NCI-H146 treated with DMSO at 0.1 percent for 48 hours (cell line): ENCODE results near the gene SS18L1.
"Not testable (repeated sequence)": the region's sequence is repeated elsewhere in the genome, so short reads cannot be mapped to it uniquely, and the experiment has no call there.

ENCODE experiments used
- DNase-seq: peaks from one replicate; lab custom pipeline; 2025; ENCODE audit not compliant: unreplicated experiment; lab: John Stamatoyannopoulos, UW

The SS18L1 gene

DNA sequence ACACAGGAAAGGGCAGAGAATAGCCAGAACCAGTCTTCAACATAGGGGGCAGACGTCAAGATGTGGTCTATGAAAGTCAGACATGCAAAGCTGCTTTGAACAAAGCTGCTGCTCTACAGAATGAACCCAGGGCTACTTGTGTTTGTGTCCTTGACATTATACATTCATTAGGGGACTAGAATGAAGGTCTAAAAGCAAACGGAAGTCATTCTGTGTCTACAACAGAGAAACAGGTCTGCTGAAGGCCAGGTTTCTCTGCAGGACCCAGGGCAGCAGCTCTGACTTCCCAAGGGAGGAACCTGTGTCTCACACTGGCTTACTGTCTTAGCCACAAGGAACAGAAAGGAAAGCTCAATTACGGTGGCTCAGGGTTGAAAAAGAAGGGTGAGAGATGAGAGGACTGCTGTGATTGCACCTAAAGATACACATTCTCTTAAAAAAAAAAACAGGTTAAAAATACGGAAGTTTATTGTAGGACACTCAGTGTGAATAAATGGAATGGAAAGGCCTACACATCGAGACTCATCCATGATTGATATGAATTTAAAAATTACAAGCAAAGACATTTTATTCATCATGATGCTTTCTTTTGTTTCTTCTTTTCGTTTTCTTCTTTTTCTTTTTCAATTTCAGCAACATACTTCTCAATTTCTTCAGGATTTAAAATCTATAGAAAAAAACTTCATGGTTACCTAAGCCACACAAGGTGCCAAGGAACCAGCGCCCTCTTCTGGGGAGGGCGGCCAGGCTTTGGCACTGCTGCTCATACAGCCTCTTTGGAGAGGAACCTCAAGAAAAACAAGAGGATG lies 7.1 kb upstream of the SS18L1 start:
- peak; percentile 18 for DNase-seq

DNA sequence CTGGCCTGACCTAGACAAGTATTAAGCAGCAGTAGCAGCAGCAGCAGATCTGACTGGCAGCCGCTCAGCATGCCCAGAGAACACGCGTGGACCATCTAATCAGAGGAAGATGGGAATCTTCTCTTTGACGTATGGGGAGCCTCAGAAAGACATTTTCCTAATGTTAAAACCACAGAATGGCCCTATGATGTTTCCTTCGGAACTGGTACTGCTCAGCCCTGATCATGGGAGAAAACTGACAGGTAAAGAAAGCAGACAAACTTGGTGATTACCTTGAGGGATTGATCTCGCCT lies 6.5 kb upstream of the SS18L1 start:
- no peak for DNase-seq

DNA sequence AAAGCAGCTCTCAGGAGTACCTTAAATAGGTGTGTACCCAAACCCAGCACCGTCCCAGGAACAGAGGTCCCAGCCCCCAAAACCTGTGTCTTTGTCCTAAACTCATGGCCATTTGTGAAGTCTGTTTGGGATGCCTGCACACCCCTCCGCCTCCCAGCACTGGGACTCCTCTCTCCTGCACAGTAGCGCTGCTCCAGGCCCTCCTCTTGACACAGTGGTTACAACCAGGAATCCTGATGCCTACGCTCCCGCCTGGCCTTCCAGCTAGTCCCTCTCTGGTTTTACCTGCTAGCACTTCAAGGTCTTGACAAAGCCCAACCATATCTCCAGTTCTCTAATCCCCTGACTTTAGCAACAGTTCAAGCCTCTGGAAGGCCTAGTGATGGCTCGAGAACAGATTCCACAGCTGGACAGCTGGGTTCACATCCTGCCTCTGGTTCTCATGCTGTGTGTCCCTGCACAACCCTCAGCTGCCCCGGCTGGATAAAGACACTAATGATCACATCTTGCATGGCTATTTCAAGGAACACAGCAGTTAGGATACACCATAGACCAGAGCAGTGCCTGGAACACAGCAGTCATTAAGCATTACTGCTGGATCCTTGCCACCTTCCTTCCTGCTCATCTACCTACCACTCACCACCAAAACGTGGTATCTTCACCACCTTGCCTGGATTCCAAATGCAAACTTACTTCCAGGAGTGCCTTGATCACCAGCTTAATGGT lies 5.9 kb upstream of the SS18L1 start:
- DNase-seq = no peak

DNA sequence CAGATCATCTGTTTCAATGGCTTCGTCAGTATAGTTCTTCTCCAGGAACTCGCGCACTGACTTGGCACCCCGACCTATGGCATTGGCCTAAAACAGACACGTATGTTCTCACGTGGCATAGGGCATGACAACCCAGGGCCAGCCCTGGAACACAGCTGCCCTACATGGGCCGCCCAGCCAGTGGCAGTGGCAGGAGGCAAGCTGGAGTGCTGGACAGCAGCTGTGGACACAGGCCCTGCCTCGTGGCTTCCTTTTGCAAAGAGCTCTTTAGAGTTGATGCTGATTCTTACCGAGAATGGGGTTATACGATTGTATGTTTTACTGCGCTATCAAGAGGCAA lies 5.4 kb upstream of the SS18L1 start:
- DNase-seq = no peak

DNA sequence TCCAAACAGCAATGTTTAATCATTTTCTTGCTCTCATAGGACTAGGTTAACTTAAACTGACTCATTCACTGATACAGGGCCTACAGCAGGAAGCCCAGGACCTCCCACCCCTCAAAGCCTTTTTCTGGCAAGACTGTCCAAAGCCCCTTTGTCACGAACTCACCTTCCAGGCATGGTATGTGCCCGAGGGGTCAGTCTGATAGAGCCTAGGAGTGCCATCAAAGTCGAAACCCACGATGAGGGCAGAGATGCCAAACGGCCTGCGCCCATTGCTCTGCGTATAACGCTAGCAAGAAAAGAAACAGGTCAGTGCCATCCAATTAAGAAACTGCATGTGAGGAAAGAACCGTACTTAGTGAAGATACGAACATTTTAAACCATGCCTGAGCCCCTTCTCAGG lies 4.7 kb upstream of the SS18L1 start:
- DNase-seq = no peak

DNA sequence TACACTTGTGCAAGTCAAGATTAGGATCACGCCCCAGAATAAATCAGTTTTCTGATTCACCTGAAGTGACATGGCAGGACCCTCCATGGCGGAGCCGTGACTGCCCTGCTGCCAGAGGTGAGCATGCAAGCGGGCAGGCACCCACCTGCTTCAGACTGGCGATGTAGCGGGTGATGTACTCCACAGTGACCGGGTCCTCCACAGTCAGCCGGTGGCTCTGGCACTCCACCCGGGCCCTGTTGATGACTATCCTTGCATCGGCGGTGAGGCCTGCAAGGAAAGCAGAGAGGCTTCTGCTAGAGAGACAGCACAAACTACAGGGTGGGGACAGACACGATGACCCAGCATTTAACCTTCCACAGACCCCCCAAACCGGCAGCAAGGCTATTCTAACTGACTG lies 3.9 kb upstream of the SS18L1 start:
- DNase-seq = no peak

DNA sequence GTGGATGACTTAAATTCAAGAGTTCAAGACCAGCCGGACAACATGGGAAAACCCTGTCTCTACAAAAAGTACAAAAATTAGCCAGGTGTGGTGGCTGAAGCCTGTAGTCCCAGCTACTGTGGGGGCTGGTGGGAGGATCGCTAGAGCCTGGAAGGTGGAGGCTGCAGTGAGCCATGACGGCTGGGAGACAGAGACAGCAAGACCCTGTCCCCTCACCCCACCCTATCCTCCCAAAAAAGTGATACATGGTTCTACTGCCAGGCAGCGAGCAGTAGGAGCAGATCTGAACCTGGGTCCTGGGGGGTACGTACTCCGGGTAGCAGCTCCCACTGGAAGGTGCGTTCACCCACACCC lies 2.5 kb upstream of the SS18L1 start:
- DNase-seq = no peak

DNA sequence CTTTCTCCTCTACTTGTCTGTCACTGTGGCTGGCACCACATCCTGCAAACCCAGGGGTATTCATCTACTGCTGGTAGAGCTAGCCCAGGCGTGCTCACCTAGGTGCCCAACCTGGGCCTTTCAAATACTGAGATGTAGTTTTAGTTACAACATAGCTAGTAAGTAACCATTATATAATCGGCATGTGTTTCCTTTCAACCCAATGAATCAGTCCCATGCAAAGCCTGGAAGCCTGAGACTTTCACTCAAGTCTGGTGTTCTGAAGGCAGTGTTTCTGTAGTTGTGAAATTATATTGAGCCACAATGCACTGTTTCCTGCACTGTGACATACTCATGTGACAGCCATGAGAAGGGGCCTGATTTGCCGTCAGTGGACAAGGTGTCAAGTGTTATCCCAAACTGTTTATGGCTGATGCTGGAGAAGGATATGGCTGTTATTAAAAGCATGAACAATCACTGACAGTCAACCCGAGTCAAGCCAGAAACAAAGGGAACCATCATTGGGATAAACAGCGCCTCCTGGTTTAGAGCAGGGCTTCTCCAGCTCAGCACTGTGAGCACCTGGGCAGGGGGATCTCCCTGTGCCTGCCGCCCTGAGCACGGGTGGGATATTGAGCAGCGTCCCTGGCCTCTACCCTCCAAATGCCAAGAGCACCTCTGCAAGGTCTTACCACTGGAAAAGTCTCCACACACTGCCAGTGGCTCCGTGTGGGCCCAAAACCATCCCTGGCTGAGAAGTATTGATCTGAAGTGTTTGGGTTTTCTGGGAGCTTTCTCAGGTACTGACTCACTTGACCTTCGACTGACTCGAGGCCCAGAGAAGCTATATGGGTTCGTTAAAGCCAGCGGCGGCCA lies 1.9 kb upstream of the SS18L1 start:
- DNase-seq = no peak

DNA sequence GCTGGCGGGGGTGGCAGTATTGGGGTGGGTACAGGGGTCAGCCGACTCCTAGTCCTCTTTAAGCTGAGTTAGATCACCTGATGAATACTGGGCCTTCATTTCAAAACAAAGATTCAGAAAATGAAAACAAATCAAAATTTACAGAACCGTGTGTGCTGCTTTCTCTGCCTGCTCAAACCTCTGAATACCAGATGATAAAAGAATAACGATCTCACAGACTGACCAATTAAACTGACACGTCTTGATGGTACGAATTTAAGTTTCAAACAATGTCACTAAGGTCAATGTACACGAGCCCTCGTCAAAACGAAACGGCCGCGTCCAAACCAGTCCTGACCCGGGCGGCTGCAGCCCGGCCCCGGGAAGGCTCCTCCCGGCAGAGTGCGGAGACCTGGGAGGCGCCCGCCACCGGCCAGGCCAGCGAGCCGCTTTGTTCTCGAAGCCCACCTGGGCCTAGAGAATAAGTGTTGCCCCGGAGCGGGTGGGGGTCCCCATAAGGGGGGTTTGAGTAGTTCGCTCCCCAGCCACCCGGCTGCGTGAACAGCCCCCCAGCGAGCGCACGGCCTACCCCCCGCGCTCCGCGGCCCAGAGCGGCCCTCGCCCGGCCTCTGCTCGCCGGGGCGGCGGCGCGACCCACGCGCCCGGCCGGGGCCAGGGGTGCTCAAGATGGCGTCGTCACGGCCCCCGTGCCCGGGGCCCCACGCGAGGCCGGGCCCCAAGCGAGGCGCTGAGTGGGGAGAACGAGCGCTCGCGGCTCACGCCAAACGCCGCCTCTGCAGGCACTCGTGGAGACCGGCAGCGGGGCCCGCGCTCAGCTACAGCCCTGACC lies 1.1 kb upstream of the SS18L1 start:
- DNase-seq = no peak

DNA sequence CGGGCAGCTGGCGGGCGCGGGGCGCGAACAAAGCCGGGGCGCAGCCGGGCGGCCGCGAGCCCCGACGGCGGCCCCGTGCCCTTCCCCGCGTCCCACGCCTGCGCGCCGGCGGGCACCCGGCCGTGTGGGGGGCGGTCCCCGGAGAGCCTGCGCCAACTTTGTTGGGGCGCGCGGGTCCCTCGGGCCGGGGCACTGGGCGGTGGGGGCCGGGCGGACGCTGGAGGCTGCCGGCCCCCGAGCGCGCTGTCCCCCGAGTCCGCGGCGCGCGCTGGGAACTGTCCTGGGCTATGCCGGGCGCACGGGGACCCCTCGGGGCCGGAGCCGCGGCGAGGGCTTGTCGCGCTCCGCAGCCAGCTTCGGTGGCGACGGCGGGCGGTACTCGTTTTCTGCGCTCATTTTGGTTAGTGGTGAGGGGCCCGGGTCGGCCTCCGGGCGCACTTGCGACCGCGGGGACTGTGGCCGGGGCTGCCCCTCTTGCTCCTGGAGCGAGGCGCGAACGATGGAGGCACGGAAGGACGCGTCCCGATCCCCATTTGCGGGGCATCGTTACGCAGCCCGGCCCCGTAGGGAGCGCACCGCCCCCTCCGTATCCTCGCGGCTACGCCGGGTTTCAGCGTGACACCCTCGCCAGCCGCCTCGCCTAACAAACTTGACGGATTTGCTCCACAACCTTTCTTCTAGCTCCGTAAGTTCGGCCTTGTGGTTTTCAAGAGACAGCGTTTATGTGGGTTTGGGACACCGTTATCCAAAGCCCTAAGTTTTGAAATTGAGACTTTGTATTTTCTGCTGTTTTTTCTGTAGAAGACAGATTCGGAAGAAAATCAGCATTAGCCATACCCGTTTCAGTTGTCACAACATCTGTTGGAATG lies 622 bp downstream of the SS18L1 start:
- DNase-seq = no peak

DNA sequence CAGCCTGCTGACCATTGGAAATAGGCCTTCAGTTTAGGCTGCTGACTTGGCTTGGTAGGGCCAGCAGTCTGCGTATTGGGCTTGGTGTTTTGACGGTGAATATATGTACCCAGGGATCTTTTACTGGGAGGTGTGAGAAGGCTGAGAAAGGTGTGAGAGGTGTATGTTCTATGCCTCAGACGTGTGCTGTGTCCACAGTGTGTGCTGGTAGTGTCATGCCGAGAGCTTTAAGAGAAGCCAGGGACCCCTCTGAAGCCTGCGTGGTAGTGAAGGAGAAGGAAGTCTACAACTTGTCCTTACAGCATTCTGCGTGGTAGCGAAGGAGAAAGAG lies 2.1 kb downstream of the SS18L1 start:
- no peak for DNase-seq

DNA sequence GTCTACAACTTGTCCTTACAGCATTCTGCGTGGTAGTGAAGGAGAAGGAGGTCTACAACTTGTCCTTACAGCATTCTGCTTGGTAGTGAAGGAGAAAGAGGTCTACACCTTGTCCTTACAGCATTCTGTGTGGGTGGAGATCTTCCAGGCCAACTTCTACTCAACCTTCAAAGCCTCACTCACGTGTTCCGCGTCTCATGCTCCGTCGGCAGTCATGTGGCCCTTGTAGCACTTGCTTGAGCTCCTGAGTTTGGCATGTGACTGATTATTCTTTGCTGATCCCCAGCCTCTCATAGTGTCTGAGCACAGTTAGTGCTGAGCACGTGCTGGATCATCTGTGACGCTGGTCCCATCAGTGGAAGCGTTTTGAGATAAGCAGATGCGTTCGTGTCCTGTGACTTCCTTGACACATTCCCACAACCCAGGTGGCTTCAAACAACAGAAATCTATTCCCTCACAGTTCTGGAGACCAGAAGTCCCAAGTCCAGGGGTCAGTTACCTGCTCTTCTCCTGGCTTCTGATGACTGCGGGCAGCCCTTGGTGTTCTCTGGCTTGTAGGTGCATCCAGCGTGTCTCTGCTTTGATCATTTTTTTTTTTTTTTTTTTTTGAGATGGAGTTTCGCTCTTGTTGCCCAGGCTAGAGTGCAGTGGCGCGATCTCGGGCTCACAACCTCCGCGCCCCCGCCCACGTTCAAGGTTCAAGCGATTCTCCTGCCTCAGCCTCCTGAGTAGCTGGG lies 2.6 kb downstream of the SS18L1 start:
- no peak for DNase-seq

DNA sequence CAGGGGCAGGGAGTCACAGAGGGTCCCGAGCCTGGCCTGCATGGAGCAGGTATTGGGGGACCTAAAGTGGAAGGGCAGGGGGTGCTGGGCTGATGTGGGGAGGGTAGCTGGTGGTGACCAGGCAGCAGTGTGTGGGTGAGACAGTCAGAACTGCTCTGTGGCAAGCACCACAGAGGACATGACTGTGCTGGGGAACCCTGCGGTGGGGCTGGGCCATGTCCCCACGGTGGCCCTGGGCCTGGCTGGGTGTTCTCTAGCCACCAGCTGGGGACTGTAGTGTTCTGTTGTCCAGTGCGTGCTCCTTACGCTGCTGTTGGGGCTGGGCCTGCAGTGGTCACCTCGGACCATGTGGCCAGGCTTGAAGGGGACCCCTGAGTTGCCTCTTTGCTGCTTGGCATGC lies 3.6 kb downstream of the SS18L1 start:
- DNase-seq = no peak

DNA sequence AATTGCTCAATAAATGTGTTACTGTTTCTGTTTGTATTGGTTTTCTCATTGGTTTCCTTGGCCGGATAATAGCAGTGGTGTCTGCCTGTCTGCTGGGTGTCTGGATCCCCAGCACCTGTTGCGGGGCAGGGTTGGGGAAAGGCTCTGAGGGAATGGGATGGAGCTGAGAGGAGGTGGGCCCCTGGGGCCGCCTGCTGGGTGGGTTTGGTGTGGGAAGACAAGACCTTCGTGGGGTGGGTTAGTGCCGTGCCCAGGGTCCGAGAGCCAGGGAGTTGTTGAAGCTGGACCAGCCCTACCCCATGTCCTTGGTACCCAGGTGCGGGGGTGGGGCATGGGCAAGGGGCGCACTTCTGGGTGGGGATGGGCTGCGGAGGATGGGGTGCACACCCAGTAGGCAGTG lies 4.0 kb downstream of the SS18L1 start:
- no peak for DNase-seq

DNA sequence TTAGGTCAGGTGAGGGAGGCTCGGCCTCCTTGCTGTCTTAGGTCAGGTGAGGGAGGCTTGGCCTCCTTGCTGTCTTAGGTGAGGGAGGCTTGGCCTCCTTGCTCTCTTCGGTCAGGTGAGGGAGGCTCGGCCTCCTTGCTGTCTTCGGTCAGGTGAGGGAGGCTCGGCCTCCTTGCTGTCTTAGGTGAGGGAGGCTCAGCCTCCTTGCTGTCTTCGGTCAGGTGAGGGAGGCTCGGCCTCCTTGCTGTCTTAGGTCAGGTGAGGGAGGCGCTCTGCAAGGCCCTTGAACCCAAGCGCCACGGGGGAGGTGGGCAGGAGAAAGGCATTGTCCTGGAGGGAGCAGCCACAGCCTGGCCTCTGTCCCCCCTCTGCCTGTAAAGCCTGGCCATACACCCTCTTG lies 4.8 kb downstream of the SS18L1 start:
- not testable (repeated sequence) for DNase-seq

DNA sequence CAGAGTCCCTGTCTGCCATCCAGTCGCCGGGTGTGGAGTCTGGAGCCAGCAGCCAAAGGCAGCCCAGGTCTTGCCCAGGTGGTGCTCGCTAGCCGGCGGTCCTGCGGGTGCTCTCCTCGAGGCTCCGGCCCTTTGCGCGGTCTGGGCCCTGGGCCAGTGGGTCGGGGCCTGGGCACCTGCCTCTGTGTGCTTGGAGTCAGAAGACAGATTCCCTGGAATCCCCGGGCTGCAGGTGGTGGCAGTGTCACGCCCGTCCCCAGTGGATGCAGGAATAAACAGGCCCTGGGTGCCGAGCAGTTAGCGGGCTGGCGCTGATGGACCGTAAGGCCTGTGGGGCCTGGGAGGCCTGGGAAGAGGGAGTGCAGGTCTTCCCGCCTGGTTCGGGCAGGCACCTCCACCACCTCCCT lies 5.3 kb downstream of the SS18L1 start:
- DNase-seq = no peak

DNA sequence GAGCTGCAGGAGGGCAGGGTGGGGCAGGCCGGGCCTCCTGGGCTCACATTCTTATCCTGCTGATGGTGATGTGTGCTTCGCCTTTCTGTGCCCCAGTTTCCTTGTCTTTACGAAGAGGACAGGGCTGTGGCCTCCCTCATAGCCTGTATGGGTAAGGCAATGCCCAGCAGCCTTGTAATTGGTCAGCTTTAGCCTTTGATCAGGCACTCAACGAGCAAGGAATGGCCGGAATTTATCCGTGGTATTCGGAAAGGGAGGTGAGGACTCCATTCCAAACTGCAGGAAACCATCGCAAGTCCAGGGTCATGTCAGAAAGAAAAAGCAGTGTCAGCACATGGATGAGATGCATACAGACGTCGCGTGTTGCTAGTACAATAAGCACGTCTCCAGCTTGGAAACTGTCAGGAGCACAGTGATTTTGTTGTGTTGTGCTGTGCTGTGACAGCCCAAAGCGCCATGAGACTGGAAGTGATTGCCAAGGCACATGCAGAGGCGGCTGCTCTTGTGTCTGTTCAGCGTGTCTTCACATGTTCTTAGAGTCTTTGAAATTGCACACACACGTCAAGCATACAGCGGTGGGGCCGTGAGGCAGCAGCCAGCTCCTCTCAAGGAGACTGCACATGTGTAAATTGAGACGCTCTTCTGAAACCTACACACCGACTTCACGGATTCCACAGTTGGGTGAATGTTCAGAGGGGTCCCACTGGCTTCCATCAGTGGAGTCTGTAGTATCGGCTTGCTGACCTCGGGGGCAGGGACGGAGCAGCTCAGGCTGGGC lies 6.2 kb downstream of the SS18L1 start:
- DNase-seq = no peak

DNA sequence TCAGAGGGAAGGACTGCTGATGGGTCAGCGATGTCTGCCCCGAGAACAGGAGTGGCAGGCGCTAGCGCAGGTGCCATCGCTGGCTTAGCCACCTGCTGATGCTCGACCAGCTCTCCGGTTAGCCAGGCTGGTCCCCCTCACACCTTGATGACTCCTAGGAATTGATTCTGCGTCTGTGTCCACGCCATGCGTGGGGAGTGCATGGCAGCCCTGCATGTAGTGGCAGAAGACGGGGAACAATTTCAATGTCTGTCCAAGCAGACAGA lies 6.7 kb downstream of the SS18L1 start:
- no peak for DNase-seq

DNA sequence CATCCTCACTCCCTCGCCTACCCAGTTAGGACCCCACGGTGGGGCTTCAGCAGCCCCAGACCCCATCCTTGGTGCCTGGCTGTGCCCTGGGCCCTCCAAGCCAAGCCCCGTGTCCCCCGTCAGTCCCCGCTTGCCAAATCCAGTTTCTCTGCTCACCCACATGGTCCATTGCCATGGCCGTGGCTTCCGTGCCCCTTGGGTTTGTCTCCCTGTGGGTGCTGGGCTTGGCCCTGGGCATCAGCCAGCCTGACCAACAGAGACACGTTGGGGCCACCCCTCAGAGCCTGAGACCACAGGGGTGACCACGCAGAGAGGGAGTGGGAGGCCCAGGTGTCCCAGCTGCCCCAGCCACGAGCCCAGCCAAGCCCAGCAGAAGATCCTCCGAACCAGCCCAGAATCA lies 7.7 kb downstream of the SS18L1 start:
- DNase-seq = no peak
